Hepatocyte (in vitro differentiated cells): Measurements from ENCODE around the gene USP20. TPM values are rescaled to one million over a fixed set of nuclear protein-coding genes. Genes with fewer than 3 reads are reported as not detected.

Source experiments
- DNase-seq: peaks from one replicate; pipeline ENCODE4 v3.0.0-alpha.2; 2016; ENCODE audit warnings: low spot score
- H2AFZ ChIP-seq: fragments of 200-600 bp; sonication (generic); 2 replicates; pipeline ENCODE4 v1.6.0; 2016; ENCODE audit warnings: antibody characterized with exemption, mild to moderate bottlenecking
- H3K27ac ChIP-seq: fragments of 200-600 bp; sonication (generic); 2 replicates; pipeline ENCODE4 v1.5.1; 2016; ENCODE audit warnings: mild to moderate bottlenecking
- H3K27me3 ChIP-seq: fragments of 200-600 bp; sonication (generic); 2 replicates; pipeline ENCODE4 v1.6.1; 2016
- H3K36me3 ChIP-seq: fragments of 200-600 bp; sonication (generic); replicated peaks from 2 replicates; pipeline ENCODE4 v1.5.1; 2016; ENCODE audit warnings: low read depth; ENCODE audit not compliant: insufficient read depth
- H3K4me1 ChIP-seq: fragments of 200-600 bp; sonication (generic); 2 replicates; pipeline ENCODE4 v1.5.1; 2016; ENCODE audit warnings: mild to moderate bottlenecking, moderate library complexity; ENCODE audit not compliant: insufficient read depth
- H3K4me2 ChIP-seq: fragments of 200-600 bp; sonication (generic); 2 replicates; pipeline ENCODE4 v1.6.0; 2016
- H3K4me3 ChIP-seq: fragments of 200-600 bp; sonication (generic); 2 replicates; pipeline ENCODE4 v1.5.1; 2016; ENCODE audit warnings: mild to moderate bottlenecking
- H3K79me2 ChIP-seq: fragments of 200-600 bp; sonication (generic); 2 replicates; pipeline ENCODE4 v1.6.0; 2017; ENCODE audit warnings: mild to moderate bottlenecking
- H3K9me2 ChIP-seq: fragments of 200-600 bp; sonication (generic); replicated peaks from 2 replicates; pipeline ENCODE4 v1.6.0; 2017; ENCODE audit warnings: mild to moderate bottlenecking; ENCODE audit not compliant: insufficient read depth
- H3K9me3 ChIP-seq: fragments of 200-600 bp; sonication (generic); 2 replicates; pipeline ENCODE4 v1.5.1; 2016; ENCODE audit warnings: low read depth, mild to moderate bottlenecking
- H4K20me1 ChIP-seq: fragments of 200-600 bp; sonication (generic); 2 replicates; pipeline ENCODE4 v1.6.0; 2016; ENCODE audit warnings: mild to moderate bottlenecking; ENCODE audit not compliant: insufficient read depth, poor library complexity, severe bottlenecking
- EZH2 ChIP-seq: fragments of 200-600 bp; sonication (generic); IDR thresholded peaks from 2 replicates; pipeline ENCODE4 v1.6.1; 2016; ENCODE audit warnings: antibody characterized with exemption, mild to moderate bottlenecking, borderline replicate concordance
- EZH2phosphoT487 ChIP-seq: fragments of 200-600 bp; sonication (generic); IDR thresholded peaks from one replicate; pipeline ENCODE4 v1.6.1; 2018; ENCODE audit warnings: antibody characterized with exemption, mild to moderate bottlenecking, low read depth, moderate library complexity; ENCODE audit not compliant: unreplicated experiment, severe bottlenecking
- WGBS: methylation state at CpG from one replicate; pipeline ENCODE4 v1.1.6; 2016; ENCODE audit warnings: low lambda C conversion rate; ENCODE audit errors: missing lambda C conversion rate; 5-methylcytosine and 5-hydroxymethylcytosine counted together
- polyA plus RNA-seq: library from polyadenylated mRNA; unstranded; fragments of >200 nt; fragmentation: Nextera tagmentation; extraction: Ambion mirVana; gene quantifications from 2 replicates; pipeline ENCODE4 v1.2.1, GENCODE V29; 2016
- total RNA-seq: library from RNA; depleted of rRNA; stranded (reverse); fragments of >200 nt; gene quantifications from 2 replicates; pipeline ENCODE4 v1.2.3, GENCODE V29; 2014
- TF ChIP-seq, protein P1 (sequence below): fragments of 200-600 bp; sonication (generic); IDR thresholded peaks from 2 replicates; pipeline ENCODE4 v1.5.1; 2016; ENCODE audit warnings: antibody characterized with exemption, mild to moderate bottlenecking; ENCODE audit not compliant: poor library complexity

USP20 gene
- total and polyA plus RNA-seq, 2 experiments from 2014 or later: 10.6 to 29.0 TPM

DNA sequence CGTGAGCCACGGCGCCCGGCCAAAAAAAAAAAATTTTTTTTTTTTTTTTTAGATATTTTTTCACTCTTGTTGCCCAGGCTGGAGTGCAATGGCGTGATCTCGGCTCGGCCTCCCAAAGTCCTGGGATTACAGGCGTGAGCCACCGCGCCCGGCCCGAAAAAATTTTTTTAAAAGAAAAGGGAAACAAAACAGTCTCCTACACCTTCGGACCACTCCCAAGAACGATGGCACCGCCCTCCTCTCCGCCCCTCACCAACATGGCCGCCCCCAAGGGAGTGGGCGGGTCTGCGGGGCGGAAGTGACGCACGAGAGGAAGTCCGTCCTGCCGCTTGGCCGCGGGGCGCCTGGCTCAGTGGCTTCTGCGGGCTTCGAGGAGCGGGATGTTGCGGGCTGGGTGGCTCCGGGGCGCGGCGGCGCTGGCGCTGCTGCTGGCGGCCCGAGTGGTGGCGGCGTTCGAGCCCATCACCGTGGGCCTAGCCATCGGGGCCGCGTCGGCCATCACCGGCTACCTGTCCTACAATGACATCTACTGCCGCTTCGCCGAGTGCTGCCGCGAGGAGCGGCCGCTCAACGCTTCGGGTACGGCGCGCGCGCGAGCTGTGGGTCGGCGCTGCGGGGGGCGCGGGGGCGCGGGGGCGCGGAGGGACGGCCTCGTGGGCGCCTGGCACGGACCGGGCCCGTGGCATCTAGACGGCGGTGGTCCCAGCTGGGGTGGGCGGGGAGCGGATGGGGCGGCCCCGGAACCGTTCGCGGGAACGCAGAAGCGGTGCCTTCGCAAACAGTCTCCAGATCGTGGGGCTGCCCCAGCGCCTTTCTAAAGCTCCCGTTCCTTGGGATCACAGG, 32.2 kb upstream of the USP20 start, which contains the start of gene TOR1B:
TOR1B (plus strand) TSS at position 352 of the 843 bp plus-strand sequence; CDS start at position 381, 29 bp downstream.
- peak within 1 kb of the TSS; percentile 89 for H3K4me3 ChIP-seq
- no peaks in the 10 kb centered on the region for H3K27me3 ChIP-seq
- WGBS: 4% methylated on average over 42 of the region's 93 CpGs
- DNase-seq: peak; percentile 95
- H3K36me3 ChIP-seq: no peaks in the 10 kb centered on the region
- H3K4me1 ChIP-seq: peaks cover 6% of the 10 kb centered on the region
- TF ChIP-seq EZH2: no peak
- TF ChIP-seq, protein P1, sequence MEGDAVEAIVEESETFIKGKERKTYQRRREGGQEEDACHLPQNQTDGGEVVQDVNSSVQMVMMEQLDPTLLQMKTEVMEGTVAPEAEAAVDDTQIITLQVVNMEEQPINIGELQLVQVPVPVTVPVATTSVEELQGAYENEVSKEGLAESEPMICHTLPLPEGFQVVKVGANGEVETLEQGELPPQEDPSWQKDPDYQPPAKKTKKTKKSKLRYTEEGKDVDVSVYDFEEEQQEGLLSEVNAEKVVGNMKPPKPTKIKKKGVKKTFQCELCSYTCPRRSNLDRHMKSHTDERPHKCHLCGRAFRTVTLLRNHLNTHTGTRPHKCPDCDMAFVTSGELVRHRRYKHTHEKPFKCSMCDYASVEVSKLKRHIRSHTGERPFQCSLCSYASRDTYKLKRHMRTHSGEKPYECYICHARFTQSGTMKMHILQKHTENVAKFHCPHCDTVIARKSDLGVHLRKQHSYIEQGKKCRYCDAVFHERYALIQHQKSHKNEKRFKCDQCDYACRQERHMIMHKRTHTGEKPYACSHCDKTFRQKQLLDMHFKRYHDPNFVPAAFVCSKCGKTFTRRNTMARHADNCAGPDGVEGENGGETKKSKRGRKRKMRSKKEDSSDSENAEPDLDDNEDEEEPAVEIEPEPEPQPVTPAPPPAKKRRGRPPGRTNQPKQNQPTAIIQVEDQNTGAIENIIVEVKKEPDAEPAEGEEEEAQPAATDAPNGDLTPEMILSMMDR: no peak
- no peak for TF ChIP-seq EZH2phosphoT487
- peak within 1 kb of the TSS; percentile 34 for H3K27ac ChIP-seq
- H3K9me3 ChIP-seq: no peaks in the 10 kb centered on the region
- no peaks in the 10 kb centered on the region for H3K9me2 ChIP-seq
- peak within 1 kb of the TSS; percentile 91 for H3K4me2 ChIP-seq
- H2AFZ ChIP-seq: peak within 1 kb of the TSS; percentile 34
- no peaks in the 10 kb centered on the region for H4K20me1 ChIP-seq
- peaks cover 24% of the 10 kb centered on the region for H3K79me2 ChIP-seq

DNA sequence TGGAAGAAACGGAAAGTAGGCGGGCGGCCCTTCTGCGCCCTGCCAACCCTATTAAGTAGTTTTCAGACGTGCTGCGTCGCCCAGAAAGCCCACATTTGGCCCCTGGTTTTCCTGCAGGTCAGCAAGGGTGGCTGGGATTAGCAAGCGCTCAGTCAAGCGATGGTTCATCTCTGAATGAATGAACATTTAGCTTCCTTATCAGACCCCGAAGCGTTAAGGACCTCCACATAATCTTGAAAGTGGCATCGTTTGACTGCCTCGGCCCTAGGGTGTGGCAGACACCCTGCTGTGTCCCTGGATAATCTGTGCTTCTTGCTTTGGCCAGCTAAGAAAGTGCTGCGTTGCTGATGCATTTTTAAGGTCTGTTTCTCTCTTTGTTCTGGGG, 31.6 kb upstream of the USP20 start:
- Histone ChIP-seq H3K4me2 (peak overlapping the region; percentile 91), H3K4me1 (peaks cover 6% of the 10 kb centered on the region), H2AFZ (peak overlapping the region; percentile 34), H3K27me3 (no peaks in the 10 kb centered on the region), H3K4me3 (peak overlapping the region; percentile 89), H4K20me1 (no peaks in the 10 kb centered on the region), H3K9me2 (no peaks in the 10 kb centered on the region), H3K36me3 (no peaks in the 10 kb centered on the region), H3K9me3 (no peaks in the 10 kb centered on the region), H3K79me2 (peaks cover 24% of the 10 kb centered on the region), H3K27ac (peak overlapping the region; percentile 34)
- no peak for DNase-seq
- WGBS: 2% methylated on average over 14 of the region's 14 CpGs
- TF ChIP-seq EZH2phosphoT487: no peak
- TF ChIP-seq EZH2: no peak
- TF ChIP-seq, protein P1: no peak

DNA sequence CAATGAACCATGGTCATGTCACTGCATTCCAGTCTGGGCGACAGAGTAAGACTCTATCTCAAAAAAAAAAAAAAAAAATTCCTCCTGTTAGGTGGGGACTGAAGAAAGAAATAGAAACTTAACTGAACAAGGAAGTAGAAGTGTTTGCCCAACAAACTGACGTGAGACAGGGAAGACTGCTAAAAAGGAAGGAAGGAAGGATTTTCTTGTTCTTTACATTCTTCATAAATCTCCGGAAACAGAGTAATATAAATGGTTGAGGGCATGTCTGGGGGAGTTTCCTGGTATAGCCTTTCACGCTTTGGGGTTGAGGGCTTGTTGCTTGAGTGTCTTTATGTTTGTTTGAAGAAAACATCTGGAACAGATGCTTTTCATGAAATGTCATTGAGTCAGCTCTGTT, 29.2 kb upstream of the USP20 start:
- Histone ChIP-seq H3K4me2 (no peak overlapping the region), H2AFZ (no peak overlapping the region), H3K79me2 (peaks cover 24% of the 10 kb centered on the region), H3K4me3 (no peak overlapping the region), H3K36me3 (no peaks in the 10 kb centered on the region), H3K9me2 (no peaks in the 10 kb centered on the region), H3K27me3 (no peaks in the 10 kb centered on the region), H3K9me3 (no peaks in the 10 kb centered on the region), H4K20me1 (no peaks in the 10 kb centered on the region), H3K27ac (no peak overlapping the region), H3K4me1 (peaks cover 13% of the 10 kb centered on the region)
- no peak for TF ChIP-seq EZH2
- TF ChIP-seq, protein P1: no peak
- no peak for TF ChIP-seq EZH2phosphoT487
- no peak for DNase-seq
- 64% methylated on average over 4 of the region's 4 CpGs for WGBS
